HFFc6 (cell line): ENCODE data around the gene EDNRA. TPM values are rescaled to one million over a fixed set of nuclear protein-coding genes. Genes with fewer than 3 reads are reported as not detected.

ENCODE experiments used
- DNase-seq: peaks from one replicate; pipeline ENCODE4 v3.0.0-alpha.2; 2018
- H3K27ac Mint-ChIP-seq: 2 replicates; pipeline ENCODE4 v1.8.0; 2020; ENCODE audit warnings: mild to moderate bottlenecking, mixed read lengths
- H3K27me3 Mint-ChIP-seq: 2 replicates; pipeline ENCODE4 v1.8.0; 2021; ENCODE audit warnings: mild to moderate bottlenecking, moderate library complexity, mixed read lengths; ENCODE audit not compliant: insufficient read depth
- H3K36me3 Mint-ChIP-seq: 2 replicates; pipeline ENCODE4 v1.8.0; 2021; ENCODE audit warnings: low read depth, mixed read lengths
- H3K4me1 Mint-ChIP-seq: 2 replicates; pipeline ENCODE4 v1.8.0; 2020; ENCODE audit warnings: low read depth, mixed read lengths
- H3K4me3 Mint-ChIP-seq: 2 replicates; pipeline ENCODE4 v1.8.0; 2020; ENCODE audit warnings: mild to moderate bottlenecking, moderate library complexity, mixed read lengths
- H3K9me3 Mint-ChIP-seq: 2 replicates; pipeline ENCODE4 v1.8.0; 2020; ENCODE audit warnings: mild to moderate bottlenecking, mixed read lengths
- CTCF ChIP-seq: fragments of 200-600 bp; sonication (generic); IDR thresholded peaks from 2 replicates; pipeline ENCODE4 v1.5.0; 2021; ENCODE audit warnings: antibody characterized with exemption, mild to moderate bottlenecking
- total RNA-seq, 6 experiments: library from RNA; stranded (reverse); fragmentation: NEBNext Ultra II Directional; extraction: Animal tissue kit (Norgen Biotek cat#: 25700); gene quantifications; 2 replicates in 1 of 6; 3 replicates in 5 of 6; pipeline ENCODE4 v1.2.3, GENCODE V29; 2021

The EDNRA gene
- total RNA-seq, 6 experiments from 2014 or later: 0.83 to 3.0 (median 1.5) TPM

GRCh38 chr4:147578051-147578476 is 97.2 kb downstream of the EDNRA start:
- Mint-ChIP-seq H3K27ac (peak overlapping the region; percentile 78), H3K4me1 (peaks cover 54% of the 10 kb centered on the region), H3K27me3 (no peaks in the 10 kb centered on the region), H3K36me3 (no peaks in the 10 kb centered on the region), H3K4me3 (peak overlapping the region; percentile 48), H3K9me3 (no peaks in the 10 kb centered on the region; the same call in 1 of the 2 replicates)
- DNase-seq: peak; percentile 93
- TF ChIP-seq CTCF: no peak

- no peaks in the 10 kb centered on the region for H3K36me3 Mint-ChIP-seq
- no peak overlapping the region for H3K27ac Mint-ChIP-seq
- no peak overlapping the region for H3K4me3 Mint-ChIP-seq
- H3K9me3 Mint-ChIP-seq: no peaks in the 10 kb centered on the region; the same call in 1 of the 2 replicates
- H3K4me1 Mint-ChIP-seq: peaks cover 54% of the 10 kb centered on the region
- no peaks in the 10 kb centered on the region for H3K27me3 Mint-ChIP-seq
- no peak for TF ChIP-seq CTCF
- no peak for DNase-seq
These were observed 97.7 kb downstream of the EDNRA start for GRCh38 chr4:147578593-147578992.

GRCh38 chr4:147580396-147580795 is 99.5 kb downstream of the EDNRA start:
- H3K27me3 Mint-ChIP-seq: no peaks in the 10 kb centered on the region
- H3K4me1 Mint-ChIP-seq: peaks cover 61% of the 10 kb centered on the region
- H3K36me3 Mint-ChIP-seq: peaks cover 5% of the 10 kb centered on the region; the same call in 1 of the 2 replicates
- H3K4me3 Mint-ChIP-seq: no peak overlapping the region
- no peak for TF ChIP-seq CTCF
- H3K27ac Mint-ChIP-seq: peak overlapping the region; percentile 29
- H3K9me3 Mint-ChIP-seq: no peaks in the 10 kb centered on the region; the same call in 1 of the 2 replicates
- DNase-seq: no peak

DNA sequence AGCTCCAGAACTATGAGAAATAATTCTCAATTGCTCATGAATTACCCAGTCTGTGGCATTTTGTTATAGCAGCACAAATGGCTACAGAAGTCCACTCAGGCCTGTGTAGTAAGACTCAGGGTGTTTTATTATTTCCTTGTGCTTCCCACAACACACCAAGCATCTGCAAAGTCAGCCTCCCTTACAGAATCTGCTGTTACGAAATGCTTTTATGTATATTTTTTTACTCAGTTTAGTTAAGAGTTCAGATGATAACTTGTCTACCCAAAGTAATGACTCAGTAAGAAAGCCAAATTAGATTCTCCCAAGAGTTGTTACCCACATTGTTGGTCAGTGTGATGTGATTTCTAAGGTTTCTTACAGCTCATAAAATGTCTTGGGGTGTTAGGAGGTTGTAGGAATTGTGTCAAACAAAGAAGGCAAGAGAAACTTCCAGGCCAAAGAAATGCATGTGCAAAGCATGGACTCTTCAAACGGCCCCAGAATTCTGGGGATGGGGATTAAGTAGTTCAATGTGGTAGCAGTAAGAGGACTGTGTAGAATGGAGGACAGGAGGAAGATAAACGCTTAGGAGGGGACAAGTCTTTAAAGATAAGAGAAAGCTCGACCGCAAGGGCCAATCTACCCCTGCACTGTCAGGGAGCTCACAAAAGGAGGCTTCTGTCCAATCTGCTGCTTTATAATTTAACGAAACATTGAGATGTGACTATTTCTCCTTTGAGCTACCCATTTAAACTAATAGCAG is 100.9 kb downstream of the EDNRA start:
- no peak overlapping the region for H3K4me3 Mint-ChIP-seq
- H3K9me3 Mint-ChIP-seq: no peaks in the 10 kb centered on the region; the same call in 1 of the 2 replicates
- H3K27me3 Mint-ChIP-seq: no peaks in the 10 kb centered on the region; the same call in 1 of the 2 replicates
- peak; percentile 28 for DNase-seq
- TF ChIP-seq CTCF: no peak
- peaks cover 5% of the 10 kb centered on the region; the same call in 1 of the 2 replicates for H3K36me3 Mint-ChIP-seq
- peak overlapping the region; percentile 53 for H3K27ac Mint-ChIP-seq
- H3K4me1 Mint-ChIP-seq: peaks cover 70% of the 10 kb centered on the region

DNA sequence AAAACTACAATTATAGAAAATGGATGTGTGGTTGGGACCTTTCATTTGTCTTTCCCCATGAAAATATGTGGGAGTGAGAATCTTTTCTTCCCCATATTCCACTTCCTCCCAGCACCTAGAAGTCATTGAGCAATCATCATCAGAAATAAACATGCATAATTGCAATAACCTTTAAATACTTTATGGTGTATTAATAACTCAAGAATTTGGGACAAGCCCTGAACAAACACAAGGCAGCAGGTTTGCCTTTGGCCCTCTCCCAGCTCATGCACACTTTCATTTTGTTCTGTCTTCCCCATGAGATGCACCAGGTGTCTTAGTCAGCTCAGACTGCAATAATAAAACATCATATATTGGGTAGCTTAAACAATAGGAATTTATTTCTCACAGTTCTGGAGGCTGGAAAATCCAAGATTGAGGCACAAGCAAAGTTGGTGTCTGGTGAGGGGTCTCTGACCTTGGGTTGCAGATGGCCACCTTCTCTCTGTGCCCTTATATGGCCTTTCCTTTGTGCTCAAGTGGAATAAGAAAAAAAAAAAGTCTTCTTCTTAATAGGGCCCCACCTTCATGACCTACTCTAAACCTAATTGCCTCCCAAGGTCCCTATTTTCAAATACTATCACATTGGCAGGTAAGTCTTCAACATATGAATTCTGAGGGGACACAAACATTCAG is 101.6 kb downstream of the EDNRA start:
- no peak for DNase-seq
- no peak for TF ChIP-seq CTCF
- H3K4me3 Mint-ChIP-seq: no peak overlapping the region
- no peaks in the 10 kb centered on the region; the same call in 1 of the 2 replicates for H3K9me3 Mint-ChIP-seq
- H3K27me3 Mint-ChIP-seq: no peaks in the 10 kb centered on the region; the same call in 1 of the 2 replicates
- H3K36me3 Mint-ChIP-seq: peaks cover 5% of the 10 kb centered on the region; the same call in 1 of the 2 replicates
- no peak overlapping the region for H3K27ac Mint-ChIP-seq
- H3K4me1 Mint-ChIP-seq: peaks cover 70% of the 10 kb centered on the region
